B cell (primary cell): ENCODE measurements around the gene KCNJ5.

Experiments
- CTCF ChIP-seq: fragments of 200-600 bp; IDR thresholded peaks from one replicate; pipeline ENCODE4 v1.8.0; 2022; ENCODE audit warnings: antibody characterized with exemption, mild to moderate bottlenecking
- EZH2 ChIP-seq: IDR thresholded peaks from 2 replicates; pipeline ENCODE4 v1.6.1; 2012; ENCODE audit warnings: borderline replicate concordance, low read depth, mild to moderate bottlenecking, moderate library complexity, low read length; ENCODE audit not compliant: insufficient read depth, poor library complexity, severe bottlenecking

- TF ChIP-seq CTCF (no peak), EZH2 (no peak)
These were observed 1.4 kb upstream of the KCNJ5 start for GRCh38 chr11:128889657-128890213.
